Globus pallidus (tissue), 1 donor: ENCODE data around the gene ADGRV1.
A peak's percentile ranks its signal among the peaks of the same experiment; 100 is the strongest.
"Not testable (repeated sequence)": the region's sequence is repeated elsewhere in the genome, so short reads cannot be mapped to it uniquely, and the experiment has no call there.

Experiments
- DNase-seq: peaks from one replicate; pipeline ENCODE4 v3.0.0-alpha.2; 2015; ENCODE audit warnings: low spot score

The ADGRV1 gene

DNA sequence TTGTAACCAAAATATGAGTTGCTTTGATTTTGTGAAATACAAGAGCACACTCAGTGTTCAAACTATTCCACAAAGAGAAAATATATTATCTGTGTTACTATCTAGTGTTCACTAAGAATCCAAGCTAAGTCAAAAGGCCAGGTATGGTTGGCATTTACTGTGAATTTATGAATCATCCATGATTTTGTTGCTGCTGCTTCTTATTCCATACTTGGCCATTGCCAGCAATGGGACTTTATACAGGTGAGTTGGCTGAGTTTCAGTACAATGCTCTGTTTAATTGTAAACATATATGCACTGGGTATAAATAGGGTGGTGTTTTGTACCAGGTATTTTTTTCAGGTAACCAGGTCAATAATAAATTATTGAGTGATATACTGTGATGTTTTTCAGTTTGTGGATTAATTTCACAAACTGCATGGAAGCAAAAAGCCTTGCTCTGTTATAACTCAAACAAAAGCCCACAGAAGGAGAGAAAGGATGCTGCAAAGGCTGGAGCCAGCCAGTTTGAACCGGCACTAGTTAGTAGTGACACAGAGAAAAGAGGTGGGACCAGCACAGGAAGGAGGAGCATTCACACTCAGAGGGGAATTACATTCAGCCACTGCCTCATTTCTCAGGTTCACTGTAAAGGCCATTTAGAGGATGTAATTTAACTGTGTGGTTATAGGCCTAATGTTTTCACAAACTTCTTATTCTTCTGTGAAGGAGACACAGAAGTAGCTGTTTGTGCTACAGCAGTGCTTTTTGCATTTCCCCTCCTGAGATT, 381.8 kb downstream of the ADGRV1 start:
- peak; percentile 3 for DNase-seq

DNA sequence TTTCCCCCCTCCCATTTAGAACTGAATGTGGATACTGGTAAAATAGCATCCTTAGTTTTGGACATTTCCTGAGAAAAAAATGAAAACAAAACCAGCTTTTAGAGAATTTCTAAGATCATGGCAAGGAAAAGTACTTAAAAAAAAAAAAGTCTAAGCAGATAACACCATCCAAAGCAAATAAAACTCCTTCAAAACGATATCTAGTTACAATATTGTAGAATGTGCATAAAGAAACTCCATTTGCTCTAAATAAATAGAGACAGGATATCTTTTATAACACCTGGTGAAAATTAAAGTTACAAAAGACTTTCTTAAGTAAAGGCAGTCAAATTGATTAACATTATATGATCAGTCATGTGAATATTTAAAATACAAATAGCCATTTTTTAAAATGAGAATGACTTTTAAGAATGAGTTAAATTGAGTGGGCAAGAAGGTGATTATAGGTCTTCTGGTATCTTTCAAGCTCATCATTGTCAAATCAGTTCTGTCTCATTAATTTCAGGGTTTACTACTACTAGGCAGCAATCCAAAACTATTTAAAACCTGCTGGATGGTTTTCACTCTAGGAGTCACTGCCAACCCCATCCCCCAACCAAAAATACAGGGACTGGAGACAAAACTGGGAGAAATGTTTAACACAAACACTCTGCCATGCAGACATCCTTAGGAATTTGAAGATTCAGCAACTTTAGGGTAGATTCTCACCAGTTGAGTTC, 382.6 kb downstream of the ADGRV1 start:
- no peak for DNase-seq

DNA sequence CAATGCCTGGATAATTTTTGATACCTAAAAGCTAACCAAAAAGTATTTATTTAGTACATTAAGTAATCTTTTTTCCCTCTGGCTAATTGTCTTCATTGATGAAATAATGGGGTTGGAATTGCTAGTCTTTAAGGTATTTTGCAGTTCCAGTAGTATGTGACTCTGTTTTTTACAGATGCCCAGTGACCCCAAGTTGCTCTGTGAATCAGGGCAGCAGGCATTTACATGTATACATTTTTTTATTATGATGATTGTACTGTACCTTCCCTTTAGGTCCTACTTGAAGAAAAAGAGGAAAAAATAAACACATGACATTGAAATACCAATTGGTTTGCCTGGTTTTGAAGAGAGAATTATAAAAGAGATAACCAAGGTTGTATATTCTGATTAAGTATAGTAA, 385.5 kb downstream of the ADGRV1 start:
- DNase-seq: no peak

DNA sequence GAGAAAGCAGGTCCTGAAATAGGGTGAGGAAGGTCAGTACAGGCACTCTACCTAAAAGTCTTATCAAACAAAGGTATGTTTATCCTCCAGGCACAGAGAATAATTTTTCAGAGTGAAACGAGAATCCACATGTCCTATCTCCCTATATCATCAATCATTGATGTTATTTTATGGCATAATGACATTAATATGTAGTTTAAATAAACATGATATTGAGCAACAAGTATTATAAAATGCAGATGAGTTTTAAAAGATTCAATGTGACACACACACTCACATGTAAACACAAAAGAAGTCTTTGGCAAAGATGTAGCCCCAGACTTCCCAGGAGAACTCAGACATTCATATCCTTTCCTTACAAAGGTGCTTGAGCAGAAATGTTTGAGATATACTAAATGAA, 389.1 kb downstream of the ADGRV1 start:
- DNase-seq: no peak

DNA sequence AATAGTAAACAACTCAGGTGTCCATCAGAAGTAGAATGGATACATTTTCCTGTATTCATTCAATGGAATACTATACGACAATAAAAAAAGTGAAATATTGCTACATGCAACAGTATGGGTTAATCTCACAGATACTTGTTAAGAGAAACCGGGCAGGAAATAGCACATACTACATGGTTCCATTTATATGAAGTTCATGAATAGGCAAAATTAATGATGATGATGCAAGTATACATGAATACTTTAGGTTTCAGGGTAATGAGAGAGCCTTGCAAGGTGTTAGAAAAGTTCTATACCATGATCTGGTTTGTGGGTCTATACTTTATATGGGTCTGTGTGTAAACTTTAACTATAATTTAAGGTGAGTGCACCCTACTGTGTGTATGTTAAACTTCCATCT, 390.4 kb downstream of the ADGRV1 start:
- DNase-seq: no peak

DNA sequence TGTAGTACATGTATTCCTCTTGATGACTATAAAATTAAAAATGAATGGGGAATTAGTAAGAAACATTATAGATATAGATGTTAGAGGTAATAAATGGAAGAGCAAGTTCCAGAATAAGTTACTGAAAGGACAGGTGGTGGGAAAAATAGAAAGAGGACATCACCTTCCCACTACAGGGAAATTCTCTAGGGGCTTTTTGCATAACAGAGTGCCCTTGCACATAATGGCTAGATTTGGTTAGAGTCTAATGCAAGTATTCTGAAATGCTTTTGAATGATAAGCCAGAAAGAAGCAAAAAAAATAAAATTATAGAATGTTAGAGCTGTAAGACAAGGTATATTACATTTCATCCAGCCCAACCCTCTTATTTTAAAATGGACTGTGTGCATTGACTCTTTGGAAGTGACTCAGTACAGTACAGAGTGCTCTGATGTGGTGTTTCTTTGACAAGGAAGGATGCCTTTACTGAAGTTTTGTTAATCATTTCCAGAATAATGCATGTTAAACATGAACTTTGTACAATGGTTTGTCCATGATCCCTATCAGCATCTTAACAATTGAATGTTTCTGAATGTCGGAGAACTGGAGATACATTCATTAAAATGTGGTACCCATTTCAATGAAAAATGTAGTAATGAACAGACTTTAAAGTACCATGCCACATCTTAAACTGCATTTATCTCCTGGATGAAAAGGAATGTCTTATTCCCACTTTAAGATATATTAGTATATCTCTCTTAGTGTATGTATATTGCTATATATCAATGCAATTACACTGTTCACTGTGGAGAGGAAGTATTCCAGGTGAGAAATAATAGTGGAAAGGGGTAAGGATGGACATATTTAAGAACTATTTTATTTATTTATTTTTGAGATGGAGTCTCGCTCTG, 391.1 kb downstream of the ADGRV1 start:
- DNase-seq: no peak

DNA sequence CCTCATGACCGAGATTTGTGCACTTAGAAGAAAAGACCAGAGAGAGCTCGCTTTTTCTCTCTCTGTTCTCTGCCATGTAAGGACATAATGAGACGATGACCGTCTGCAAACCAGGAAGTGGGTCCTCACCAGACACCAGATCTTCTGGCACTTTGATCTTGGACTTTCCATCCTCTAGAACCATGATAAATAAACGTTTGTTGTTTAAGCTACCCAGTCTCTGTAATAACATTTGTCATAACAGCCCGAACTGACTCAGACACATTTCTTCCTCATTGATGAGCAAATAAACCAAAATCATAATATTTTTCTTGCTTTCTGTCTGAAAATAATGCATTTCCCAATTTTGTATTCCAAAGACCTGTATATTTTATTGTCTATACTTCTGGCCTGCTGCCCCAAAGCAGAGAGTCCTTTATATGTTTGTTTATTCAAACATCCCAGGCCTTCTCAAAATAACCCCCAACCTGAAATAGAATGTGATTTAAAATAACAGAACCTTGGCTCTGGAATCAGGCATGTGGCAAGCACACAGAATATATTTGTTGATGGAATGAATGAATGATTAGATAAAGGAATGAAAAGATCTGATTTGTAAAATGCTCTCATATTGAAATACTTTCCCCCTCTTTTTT, 396.5 kb downstream of the ADGRV1 start:
- DNase-seq: no peak

DNA sequence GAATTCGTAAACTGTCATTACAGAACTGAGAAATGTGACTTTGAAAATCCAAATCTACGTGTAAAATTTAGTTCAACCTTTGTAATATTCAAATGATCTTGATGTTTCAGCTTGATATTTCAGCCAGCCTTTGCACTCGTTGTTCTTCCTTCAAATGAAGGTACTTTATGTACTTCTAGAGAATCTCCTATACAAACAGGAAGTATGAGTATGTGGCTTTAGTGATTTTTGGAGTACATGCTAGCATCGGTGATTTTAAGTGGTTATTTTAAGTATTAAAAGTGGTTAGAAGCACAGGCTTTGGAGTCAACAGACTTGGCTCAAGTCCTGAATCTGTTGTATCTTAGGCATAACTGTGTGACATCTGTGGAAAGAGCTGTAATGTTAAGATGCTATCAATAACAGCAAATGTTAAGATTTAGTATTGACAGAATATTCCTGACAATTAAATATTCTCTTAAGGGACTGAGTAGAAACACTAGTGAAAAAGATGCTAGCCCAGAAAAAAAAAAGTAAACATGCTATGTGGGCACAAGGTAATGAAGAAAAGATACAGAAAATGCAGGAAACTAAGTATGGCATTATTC, 398.0 kb downstream of the ADGRV1 start:
- no peak for DNase-seq

DNA sequence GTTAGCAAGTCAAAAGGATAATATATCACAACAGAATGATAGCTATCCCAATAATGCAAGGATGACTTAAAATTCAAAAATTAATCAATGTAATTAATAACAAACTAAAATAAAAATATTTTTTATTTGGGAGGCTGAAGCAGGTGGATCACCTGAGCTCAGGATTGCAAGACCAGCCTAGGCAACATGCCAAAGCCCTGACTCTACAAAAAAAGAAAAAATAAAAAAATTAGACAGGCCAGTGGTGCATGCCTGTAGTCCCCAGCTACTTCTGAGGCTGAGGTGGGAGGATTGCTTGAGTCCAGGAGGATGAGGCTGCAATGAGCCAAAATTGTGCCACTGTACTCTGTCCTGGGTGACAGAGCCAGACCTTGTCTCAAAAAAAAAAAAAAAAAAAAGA, 399.3 kb downstream of the ADGRV1 start:
- no peak for DNase-seq

DNA sequence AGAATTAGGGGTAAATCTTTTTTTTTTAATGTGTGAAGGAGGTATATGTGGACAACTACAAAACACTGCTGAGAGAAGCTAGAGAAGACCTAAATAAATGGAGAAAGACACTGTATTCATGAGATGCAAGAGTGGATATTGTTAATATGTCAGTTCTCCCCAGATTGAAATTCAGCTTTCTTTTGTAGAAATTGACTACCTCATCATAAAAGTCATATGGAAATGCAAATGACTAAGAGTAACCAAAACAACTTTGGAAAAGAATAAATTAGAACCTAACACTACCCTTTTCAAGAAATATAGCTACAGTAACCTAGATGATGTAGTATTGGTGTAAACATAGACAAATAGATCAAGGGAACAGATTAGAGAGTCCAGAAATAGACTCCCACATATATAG, 400.7 kb downstream of the ADGRV1 start:
- no peak for DNase-seq

DNA sequence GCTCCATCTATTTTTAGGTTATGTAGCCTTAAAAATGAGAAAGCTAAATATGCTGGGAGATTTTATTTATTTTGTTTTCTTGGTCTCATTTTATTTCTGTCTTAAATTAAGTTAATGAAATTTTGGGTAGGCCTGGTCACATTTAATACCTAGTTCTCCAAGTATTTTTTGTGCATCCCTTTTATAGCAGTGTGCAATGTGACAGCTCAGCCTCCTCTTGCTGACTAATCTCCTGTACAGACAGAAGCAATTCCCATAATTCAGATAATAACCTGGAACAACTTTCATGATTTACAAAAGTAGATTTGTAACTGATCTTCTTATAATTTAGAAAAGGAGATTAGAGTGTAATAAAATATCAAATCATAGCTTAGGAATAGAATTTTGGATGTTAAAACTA, 403.9 kb downstream of the ADGRV1 start:
- no peak for DNase-seq

DNA sequence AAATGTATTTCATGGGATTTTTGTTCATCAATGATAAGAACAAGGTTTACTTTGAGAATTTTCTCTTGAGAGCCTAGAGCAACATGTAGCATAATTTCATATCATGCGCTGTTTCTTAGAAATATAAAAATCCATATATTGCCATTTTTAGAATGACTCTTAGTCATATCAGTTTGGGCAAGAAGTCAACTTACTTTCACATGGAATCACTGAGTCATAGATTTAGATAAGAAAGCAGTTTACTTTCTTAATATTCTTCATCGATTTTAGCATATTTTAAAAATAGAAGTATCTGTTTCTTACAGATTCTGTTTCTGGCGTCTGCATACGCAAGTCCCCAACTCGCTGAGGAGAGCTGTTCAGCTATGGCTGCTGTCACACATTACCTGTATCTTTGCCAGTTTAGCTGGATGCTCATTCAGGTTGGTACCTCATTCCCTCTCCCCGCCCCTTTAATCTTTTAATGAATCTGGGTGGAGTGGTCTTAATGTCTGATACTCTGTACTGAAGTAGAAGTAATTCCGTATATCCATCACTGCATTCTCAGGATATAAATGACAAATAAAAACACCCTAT, 406.6 kb downstream of the ADGRV1 start:
- DNase-seq: no peak

DNA sequence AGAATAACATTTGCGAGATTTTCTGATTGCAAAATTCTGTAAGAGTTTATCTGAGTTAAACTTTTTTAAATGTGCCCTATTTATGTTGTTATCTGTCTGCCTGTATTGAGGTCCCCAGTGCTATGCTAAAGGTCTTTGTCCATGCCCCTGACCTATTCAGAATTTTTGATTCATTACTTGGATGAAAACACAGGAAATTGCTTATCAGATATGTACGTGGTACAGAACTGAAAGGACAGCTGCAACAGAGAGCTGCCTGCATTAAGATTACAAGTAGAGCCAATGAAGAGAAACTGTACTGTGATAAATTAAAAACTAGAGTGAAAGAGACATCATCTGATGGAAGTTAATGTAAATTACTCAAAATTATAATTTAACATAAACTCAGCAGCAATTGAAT, 408.8 kb downstream of the ADGRV1 start:
- DNase-seq: no peak

DNA sequence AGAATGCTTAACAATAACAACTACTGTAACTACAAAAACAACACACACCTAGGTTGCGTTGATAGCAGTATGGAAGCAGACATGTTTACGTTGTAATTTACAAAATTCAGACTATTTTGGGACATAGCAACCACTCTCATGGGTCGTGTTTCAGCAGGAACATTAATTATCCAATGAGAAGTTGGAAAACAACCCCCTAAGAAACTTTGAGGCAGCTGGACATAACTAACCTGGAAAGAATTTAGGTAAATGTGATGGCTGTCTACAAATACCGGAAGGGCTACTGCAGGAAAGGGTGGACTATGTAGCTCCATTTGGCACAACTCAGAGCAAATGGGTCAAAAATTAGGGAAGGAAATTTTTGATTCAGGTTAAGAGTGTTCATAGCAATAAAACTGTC, 409.3 kb downstream of the ADGRV1 start:
- no peak for DNase-seq

DNA sequence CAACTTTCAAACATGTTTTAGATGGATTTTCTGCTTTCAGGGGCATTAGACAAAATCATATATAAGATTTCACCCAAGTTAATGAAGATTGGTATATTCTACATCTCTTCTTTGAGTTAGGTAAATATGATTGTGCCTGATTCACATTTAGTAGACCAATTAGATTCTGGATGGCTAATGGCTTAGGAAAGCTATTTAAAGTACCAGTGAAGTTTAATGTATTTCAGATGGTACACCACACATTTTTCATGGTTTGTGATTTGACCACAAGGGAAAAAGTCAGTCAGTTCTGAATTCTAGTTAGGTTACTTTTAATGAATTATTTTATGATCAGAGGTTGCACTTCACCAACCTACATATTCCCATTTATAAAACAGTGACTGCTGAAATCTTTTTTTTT, 409.7 kb downstream of the ADGRV1 start:
- no peak for DNase-seq

DNA sequence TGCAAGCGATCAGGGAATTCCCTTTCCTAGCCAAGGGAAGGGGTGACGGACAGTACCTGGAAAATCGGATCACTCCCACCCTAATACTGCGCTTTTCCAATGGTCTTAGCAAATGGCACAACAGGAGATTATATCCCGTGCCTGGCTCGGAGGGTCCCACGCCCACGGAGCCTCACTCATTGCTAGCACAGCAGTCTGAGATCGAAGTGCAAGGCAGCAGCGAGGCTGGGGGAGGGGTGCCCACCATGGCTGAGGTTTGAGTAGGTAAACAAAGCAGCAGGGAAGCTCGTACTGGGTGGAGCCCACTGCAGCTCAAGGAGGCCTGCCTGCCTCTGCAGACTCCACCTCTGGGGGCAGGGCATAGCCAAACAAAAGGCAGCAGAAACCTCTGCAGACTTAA, 411.3 kb downstream of the ADGRV1 start:
- not testable (repeated sequence) for DNase-seq

DNA sequence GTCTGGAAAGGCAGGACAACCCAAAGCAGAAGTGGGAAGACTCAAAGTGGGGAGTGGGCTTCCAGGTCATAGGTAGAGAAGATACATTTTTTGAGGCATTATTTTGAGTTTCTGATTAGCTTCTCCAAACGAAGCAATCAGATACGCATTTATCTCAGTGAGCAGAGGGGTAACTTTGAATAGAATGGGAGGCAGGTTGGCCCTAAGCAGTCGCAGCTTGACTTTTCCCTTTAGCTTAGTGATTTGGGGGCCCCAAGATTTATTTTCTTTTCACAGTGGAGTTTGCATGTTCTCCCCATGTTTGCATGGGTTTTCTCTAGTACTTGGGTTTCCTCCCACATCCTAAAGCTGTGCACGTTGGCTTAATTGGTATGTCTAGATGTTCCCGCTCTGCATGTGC, 422.6 kb downstream of the ADGRV1 start:
- DNase-seq: no peak

DNA sequence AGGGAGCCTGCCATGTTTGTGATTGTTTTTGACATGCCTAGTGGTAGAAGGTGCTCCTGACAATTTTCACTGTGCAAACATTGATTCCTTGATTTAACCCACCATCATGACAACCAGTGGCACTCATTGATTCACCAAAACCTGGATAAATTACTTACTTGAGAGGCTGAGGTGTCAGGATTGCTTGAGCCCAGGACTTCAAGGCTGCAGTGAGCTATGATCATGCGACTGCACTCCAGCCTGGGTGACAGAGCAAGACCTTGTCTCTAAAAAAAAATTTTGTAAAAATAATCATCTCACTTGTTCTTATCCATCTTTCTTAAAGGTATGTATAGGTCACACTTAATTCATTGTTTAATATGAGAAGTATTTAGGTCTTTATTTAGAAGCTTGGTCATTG, 423.2 kb downstream of the ADGRV1 start:
- DNase-seq: no peak

DNA sequence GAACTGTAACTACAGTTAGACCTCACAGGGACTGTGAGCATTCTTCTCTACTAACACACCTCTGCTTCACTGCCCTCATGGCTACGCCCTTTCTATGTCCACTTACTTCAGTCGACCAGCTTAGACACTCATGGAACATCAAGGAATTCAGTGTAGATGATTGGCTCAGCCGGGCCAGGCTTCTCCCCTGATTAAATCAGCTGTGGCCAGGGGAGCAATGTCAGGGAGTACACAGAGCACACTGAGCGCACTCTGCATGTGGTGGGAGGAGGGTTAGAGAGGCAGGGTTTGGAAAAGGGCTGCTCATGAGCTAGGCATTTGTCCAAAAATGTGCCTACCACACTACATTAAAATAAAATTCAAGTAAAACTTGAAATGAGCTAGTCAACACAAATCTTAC, 424.0 kb downstream of the ADGRV1 start:
- no peak for DNase-seq

DNA sequence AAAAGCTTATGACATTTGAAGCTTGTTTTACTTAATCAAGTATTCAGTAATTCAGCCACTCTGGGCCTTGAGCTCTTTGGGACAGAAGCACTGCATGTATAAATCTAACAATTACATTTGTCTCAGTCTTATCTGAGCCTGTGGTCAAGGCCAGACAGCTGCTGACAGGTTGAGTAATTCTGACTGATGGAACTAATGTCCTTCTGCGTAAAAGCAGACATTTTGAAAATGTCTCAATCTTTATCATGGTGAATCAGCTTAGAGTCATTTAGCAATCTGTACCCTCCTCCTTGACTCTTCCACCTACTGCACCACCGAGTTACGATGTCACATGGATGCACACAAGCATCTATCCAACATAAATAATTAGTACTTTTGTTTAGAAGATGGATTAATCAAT, 424.6 kb downstream of the ADGRV1 start:
- no peak for DNase-seq

DNA sequence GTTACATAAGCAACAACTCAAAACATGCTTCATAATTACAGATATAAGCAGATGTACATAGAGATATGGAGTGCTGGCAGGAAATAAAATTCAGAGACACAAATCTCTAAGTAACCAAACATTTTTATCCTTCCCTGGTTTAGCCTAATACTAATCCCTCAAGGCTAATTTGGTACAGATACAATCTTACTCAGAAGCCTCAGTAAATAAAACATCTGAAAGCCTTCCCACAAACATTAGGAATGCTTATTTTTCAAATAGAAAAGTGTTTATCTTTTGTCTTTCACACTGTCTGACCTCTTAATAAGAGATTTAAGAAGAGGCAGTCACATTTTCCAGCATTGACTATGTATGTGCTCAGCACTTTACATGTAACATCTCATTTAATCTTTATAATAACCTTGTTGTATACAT, 425.1 kb downstream of the ADGRV1 start:
- no peak for DNase-seq

DNA sequence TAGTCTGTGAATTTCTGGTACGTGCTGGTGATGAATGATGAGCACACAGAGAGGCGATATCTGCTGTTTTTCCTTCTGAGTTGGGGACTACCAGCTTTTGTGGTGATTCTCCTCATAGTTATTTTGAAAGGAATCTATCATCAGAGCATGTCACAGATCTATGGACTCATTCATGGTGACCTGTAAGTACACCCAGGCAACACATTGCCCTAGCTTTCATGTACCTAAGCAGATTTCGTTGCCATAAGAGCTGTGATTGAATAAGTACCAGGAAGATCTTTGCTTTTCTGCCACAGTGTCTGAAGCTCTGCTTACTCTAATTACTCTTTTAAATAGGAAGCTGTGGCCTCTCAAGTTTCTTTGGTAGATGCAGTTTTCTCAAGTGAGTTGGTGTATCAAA, 426.7 kb downstream of the ADGRV1 start:
- no peak for DNase-seq
